ENCODE measurements around the gene CNIH4. TPM values are rescaled to one million over a fixed set of nuclear protein-coding genes. Genes with fewer than 3 reads are reported as not detected.
"Not testable (repeated sequence)": the region's sequence is repeated elsewhere in the genome, so short reads cannot be mapped to it uniquely, and the experiment has no call there.

CNIH4 gene
- total RNA-seq, 1 donor from 2014 or later, result 19.8 TPM

DNA sequence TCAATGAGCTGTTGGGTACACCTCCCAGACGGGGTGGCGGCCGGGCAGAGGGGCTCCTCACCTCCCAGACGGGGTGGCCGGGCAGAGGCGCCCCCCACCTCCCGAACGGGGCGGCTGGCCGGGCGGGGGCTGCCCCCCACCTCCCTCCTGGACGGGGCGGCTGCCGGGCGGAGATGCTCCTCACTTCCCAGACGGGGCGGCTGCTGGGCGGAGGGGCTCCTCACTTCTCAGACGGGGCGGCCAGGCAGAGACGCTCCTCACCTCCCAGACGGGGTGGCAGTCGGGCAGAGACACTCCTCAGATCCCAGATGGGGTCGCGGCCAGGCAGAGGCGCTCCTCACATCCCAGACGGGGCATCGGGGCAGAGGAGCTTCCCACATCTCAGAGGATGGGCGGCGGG, 7.0 kb upstream of the CNIH4 start:
- DNase-seq, result not testable (repeated sequence)

- DNase-seq, result not testable (repeated sequence)
These were observed 4.1 kb upstream of the CNIH4 start for GRCh38 chr1:224352436-224353085.

DNA sequence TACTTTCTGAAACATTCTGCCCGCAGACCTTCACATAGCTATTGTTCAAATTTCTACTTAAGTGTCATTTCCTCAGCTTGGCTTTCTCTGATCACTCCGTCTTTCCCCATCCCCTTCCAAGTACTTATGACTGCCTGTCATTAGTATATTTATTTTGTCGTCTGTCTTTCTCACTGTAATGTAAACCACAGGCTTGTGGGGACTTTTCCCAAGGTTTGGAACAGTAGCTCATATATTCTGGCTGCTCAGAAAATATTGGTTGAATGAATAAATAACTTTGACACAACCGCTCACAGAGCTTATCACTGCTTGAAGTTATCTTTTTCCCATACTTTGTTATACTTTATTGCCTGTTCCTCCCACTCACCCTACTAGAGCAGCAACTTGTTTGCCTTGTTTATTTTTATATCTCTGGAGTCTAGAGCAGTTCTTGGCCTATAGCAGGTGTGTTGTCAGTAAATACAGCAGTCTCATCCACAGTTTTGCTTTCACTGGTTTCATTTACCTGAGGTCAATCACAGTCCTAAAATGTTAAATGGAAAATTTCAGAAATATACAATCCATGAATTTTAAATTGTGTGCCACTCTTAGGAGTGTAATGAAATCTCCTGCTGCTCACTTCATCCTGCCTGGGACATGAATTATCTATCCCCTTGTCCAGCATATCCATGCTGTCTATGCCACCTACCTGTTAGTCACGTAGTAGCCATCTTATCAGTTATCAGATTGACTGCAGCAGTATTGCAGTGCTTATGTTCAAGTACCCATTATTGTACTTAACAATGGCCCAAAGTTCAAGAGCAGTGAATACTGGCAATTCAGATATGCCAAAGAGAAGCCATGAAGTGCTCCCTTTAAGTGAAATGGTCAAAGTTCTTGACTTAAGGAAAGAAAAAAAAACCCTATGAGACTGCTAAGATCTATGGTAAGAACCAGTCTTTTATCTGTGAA, 2.4 kb upstream of the CNIH4 start:
- DNase-seq, result no peak

DNA sequence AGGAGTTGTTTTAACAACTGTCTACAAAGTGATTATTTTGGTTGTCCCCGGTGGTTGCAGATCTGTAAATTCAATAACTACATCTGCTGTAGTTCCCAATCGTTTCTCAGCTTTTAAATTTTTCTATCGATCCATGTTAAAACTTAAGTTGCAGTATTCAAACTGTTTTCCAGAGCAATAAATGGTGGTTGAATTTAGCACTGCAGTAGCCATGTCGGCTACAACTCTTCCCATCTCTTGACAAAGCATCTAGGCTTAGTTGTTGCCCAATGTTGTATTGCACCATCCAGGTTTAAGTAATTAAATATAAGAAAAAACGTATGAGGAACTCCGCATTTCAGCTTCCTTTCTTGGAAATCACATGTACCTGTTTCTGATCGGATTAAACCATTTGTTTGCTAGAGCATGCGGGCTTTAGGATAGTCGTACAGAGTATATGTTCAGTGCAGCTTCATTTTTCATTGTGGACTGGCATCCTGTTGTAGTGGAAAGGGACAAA, 996 bp downstream of the CNIH4 start:
- DNase-seq, result peak; percentile 9

DNA sequence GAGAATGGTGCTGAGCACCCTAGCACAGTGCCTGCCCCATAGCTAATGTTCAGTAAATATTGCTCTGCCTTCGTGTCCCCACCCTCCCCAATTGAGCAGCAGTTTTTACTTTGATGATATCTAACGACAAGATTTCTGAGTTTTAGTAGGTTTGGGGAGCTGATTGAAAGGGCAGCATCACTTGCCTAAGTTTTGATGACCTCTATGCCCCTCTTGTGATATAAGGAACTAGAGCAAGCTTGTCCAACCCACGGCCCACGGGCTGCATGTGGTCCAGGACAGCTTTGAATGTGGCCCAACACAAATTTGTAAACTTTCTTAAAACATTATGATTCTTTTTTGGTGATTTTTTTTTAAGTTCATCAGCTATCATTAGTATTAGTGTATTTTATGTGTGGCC, 1.6 kb downstream of the CNIH4 start:
- DNase-seq, result no peak

GRCh38 chr1:224359207-224359606, 2.5 kb downstream of the CNIH4 start:
- no peak for DNase-seq

- no peak for DNase-seq
These were observed 11.7 kb downstream of the CNIH4 start for GRCh38 chr1:224368409-224368808.

DNA sequence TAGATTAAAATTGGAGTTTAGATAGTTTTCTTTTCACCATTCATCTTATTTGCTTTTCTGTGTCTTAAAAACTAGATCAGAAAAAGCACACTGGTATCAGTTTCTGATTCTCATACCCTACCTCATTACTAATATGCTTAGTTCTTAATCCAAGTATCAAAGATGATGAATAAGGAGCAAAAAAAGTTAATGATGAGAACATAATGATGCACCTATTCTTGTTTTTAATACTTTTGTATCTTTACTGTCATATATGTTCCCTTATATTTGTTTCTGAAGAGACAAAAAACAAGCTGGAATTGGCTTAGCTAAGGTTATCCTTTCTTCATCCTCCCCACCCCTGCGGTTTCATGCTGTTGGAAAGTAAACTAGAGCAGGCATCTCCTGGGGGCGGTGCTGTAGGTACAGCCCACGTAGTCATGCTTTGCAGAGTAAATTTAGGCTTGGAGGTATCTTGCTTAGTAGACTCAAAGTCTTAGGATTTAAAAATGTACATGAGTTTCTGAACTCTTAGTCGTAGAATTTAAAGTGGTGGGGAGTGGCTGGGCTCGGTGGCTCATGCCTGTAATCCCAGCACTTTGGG, 16.4 kb downstream of the CNIH4 start:
- DNase-seq, result no peak

- DNase-seq, result no peak
These were observed 18.4 kb downstream of the CNIH4 start for GRCh38 chr1:224375059-224375458.

GRCh38 chr1:224377676-224378006, 21.0 kb downstream of the CNIH4 start:
- DNase-seq, result no peak

- DNase-seq, result no peak
These were observed 22.4 kb downstream of the CNIH4 start for GRCh38 chr1:224378855-224379631.

DNA sequence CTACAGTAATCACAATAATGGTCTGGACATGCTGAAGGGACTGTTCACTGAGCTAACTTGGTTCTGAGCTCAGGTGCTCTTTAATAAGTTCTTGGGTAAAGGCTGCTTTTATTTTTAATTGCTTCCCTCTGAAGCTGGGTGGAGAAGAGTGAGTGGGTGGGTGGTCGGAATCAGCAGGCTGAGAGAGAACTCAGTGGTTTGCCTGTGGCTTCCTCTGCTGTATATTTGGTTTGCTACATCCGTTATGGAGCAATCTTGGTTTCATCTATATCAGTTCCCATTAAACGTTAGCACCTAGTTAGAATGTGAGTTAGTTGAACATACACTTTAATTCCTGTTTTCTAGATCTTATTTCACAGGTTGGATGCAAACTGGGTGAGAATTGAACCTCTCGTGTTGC, 23.3 kb downstream of the CNIH4 start:
- no peak for DNase-seq

GRCh38 chr1:224381880-224382548, 25.3 kb downstream of the CNIH4 start:
- DNase-seq, result no peak

- no peak for DNase-seq
These were observed 26.5 kb downstream of the CNIH4 start for GRCh38 chr1:224383218-224383617.

- DNase-seq, result peak; percentile 60
These were observed 30.7 kb downstream of the CNIH4 start for GRCh38 chr1:224387302-224387912.

DNA sequence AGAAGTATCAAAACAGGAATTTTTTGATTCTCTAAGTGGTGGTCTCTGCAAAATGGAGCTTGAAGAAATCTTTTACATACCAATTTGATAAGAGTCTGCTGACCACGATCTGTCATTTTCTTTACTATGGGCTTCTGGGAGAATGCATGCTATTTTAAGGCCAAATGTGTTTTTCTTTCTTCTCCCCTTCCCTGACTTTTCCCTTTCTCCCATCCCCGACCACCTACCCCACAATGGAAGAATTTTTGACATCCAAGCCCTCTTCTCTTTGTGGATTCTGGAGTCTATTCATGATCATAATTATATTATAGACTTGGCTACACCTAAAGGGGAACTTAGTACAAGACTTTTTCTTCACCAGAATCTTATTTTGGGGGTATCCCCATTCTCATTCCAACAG, 31.3 kb downstream of the CNIH4 start:
- no peak for DNase-seq

DNA sequence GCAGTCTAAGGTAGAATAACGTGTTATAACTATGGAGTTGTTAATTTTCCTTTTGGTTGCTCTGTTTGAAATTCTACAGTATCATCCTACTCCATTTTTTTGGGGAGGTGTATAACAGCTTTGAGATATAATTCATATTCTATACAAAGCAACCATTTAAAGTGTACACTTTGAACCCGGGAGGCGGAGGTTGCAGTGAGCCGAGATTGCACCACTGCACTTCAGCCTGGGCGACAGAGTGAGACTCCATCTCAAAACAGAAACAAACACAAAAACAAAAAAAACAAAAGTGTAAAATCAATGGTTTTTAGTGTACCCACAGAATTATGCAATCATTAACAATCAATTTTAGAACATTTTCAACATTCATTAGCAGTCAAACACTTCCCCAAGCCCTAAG, 33.8 kb downstream of the CNIH4 start:
- no peak for DNase-seq

- DNase-seq, result no peak
These were observed 36.0 kb downstream of the CNIH4 start for GRCh38 chr1:224392411-224393249.

DNA sequence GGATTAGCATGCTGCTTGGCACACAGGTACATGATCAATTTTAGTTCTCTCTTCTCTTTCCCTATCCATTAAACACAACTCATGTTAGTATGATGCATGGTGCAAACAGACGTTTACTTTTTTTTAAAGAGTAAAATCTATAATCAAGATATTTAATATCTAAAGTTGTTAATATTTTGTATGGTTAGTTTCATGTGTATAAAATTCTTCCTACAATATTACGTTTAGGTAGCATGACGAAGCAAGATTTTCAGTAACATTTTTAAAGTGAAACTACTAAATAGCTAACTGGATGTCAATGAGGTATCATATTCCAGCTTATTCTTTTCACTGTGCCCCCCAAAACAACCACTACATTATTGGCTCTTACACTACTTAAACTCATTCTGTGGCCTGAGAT, 36.6 kb downstream of the CNIH4 start:
- DNase-seq, result no peak

- no peak for DNase-seq
These were observed 43.2 kb downstream of the CNIH4 start for GRCh38 chr1:224399887-224400286.

Measured in tongue (tissue), 2 donors.